ENCODE results near the gene C6orf141.

- TF ChIP-seq CTCF (IDR thresholded peaks at IDR 0.05; ENCODE audit: control extremely low read depth in 1 of 3, insufficient read depth in 1 of 3, low read depth in 1 of 3, low read length in 3 of 3): no peak
- no peak for TF ChIP-seq SUZ12 (IDR thresholded peaks at IDR 0.05; ENCODE audit: low read length)
- TF ChIP-seq TEAD4 (IDR thresholded peaks at IDR 0.05; ENCODE audit: low read depth, low read length): no peak
- TF ChIP-seq RAD21 (IDR thresholded peaks at IDR 0.05 in 1 of 2, conservative IDR thresholded peaks at IDR 0.05 in 1 of 2; ENCODE audit: low read depth in 2 of 2, low read length in 2 of 2): no peak
- no peak for TF ChIP-seq POLR2A (IDR thresholded peaks at IDR 0.05; ENCODE audit: control extremely low read depth in 1 of 2, low read depth in 2 of 2, low read length in 2 of 2)
- no peak for TF ChIP-seq KDM5A (IDR thresholded peaks at IDR 0.05; ENCODE audit: low read length)
- TF ChIP-seq JUN (IDR thresholded peaks at IDR 0.05; ENCODE audit: low read depth, low read length): no peak
- no peak for TF ChIP-seq NRF1 (IDR thresholded peaks at IDR 0.05; ENCODE audit: low read depth, low read length)
- TF ChIP-seq SP4 (IDR thresholded peaks at IDR 0.05; ENCODE audit: low read length): no peak
- no peak for TF ChIP-seq FOSL1 (IDR thresholded peaks at IDR 0.05; ENCODE audit: insufficient read depth, low read depth, low read length)
- TF ChIP-seq GABPA (IDR thresholded peaks at IDR 0.05; ENCODE audit: borderline replicate concordance, insufficient read depth, low read length): no peak
- no peak for TF ChIP-seq EGR1 (IDR thresholded peaks at IDR 0.05; ENCODE audit: borderline replicate concordance, low read depth, low read length)
- no peak for TF ChIP-seq EP300 (IDR thresholded peaks at IDR 0.05; ENCODE audit: borderline replicate concordance in 1 of 2, low read depth in 2 of 2, low read length in 2 of 2)
These were observed 43.8 kb upstream of the C6orf141 start for GRCh38 chr6:49506569-49507111.
